IPS-20b (cell line): Measurements from ENCODE around the gene APCDD1L.

Experiments used
- H3K27ac ChIP-seq: one replicate; pipeline ENCODE4 v1.5.1; 2013; ENCODE audit warnings: low read length
- H3K27me3 ChIP-seq: 2 replicates; pipeline ENCODE4 v1.6.1; 2013; ENCODE audit warnings: mild to moderate bottlenecking, low read length, inconsistent platforms; ENCODE audit not compliant: insufficient read depth
- H3K36me3 ChIP-seq: 2 replicates; pipeline ENCODE4 v1.6.1; 2013; ENCODE audit warnings: low read depth, mild to moderate bottlenecking, inconsistent platforms, low read length, moderate library complexity; ENCODE audit not compliant: insufficient read depth
- H3K4me1 ChIP-seq: 2 replicates; pipeline ENCODE4 v1.6.1; 2013; ENCODE audit warnings: mild to moderate bottlenecking, control low read depth, inconsistent platforms, low read length, moderate library complexity; ENCODE audit not compliant: insufficient read depth
- H3K4me3 ChIP-seq: 2 replicates; pipeline ENCODE4 v1.5.1; 2013; ENCODE audit warnings: mild to moderate bottlenecking, low read length, inconsistent platforms
- H3K9ac ChIP-seq: 2 replicates; pipeline ENCODE4 v1.6.1; 2013; ENCODE audit warnings: low read depth, mild to moderate bottlenecking, inconsistent platforms, low read length, moderate library complexity
- H3K9me3 ChIP-seq: 2 replicates; pipeline ENCODE4 v1.6.1; 2013; ENCODE audit warnings: mild to moderate bottlenecking, low read depth, low read length, inconsistent platforms; ENCODE audit not compliant: insufficient read depth

The APCDD1L gene

DNA sequence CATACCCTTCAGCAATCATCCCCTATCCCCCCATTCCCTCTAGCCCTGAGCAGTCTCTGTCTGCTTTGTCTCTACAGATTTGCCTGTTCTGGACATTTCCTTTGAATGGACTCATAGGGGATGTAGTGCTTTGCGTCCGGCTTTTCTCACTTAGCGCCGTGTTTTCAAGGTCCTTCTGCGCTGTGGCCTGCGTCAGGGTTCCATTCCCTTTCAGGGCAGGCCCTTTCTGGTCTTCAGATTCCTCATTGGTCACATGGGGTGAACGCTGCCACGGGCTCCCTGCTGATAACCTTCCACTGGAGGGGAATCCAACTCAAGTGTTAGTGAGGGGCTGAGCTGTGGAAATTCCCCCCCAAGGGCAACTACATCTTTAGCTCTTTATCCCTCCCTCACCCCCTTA, 36.4 kb upstream of the APCDD1L start:
- no peaks in the 10 kb centered on the region for H3K9me3 ChIP-seq
- no peak overlapping the region for H3K27ac ChIP-seq
- H3K27me3 ChIP-seq: peaks cover 10% of the 10 kb centered on the region; the same call in 1 of the 2 replicates
- no peaks in the 10 kb centered on the region for H3K4me1 ChIP-seq
- no peak overlapping the region for H3K4me3 ChIP-seq
- no peaks in the 10 kb centered on the region for H3K36me3 ChIP-seq
- H3K9ac ChIP-seq: no peak overlapping the region

GRCh38 chr20:58550275-58551059, 35.3 kb upstream of the APCDD1L start:
- no peak overlapping the region for H3K4me3 ChIP-seq
- H3K9ac ChIP-seq: no peak overlapping the region
- no peaks in the 10 kb centered on the region for H3K36me3 ChIP-seq
- peaks cover 10% of the 10 kb centered on the region; the same call in 1 of the 2 replicates for H3K27me3 ChIP-seq
- H3K4me1 ChIP-seq: no peaks in the 10 kb centered on the region
- no peaks in the 10 kb centered on the region for H3K9me3 ChIP-seq
- H3K27ac ChIP-seq: no peak overlapping the region

- Histone ChIP-seq H3K9me3 (no peaks in the 10 kb centered on the region), H3K27me3 (peaks cover 10% of the 10 kb centered on the region; the same call in 1 of the 2 replicates), H3K9ac (no peak overlapping the region), H3K36me3 (no peaks in the 10 kb centered on the region), H3K4me1 (no peaks in the 10 kb centered on the region), H3K27ac (no peak overlapping the region), H3K4me3 (no peak overlapping the region)
Measured at GRCh38 chr20:58549231-58550209, 34.3 kb upstream of the APCDD1L start.

- Histone ChIP-seq H3K27ac (no peak overlapping the region), H3K9me3 (no peaks in the 10 kb centered on the region), H3K9ac (no peak overlapping the region), H3K4me1 (no peaks in the 10 kb centered on the region), H3K4me3 (no peak overlapping the region), H3K36me3 (no peaks in the 10 kb centered on the region), H3K27me3 (peaks cover 4% of the 10 kb centered on the region; the same call in 1 of the 2 replicates)
Measured at GRCh38 chr20:58547623-58548475, 32.6 kb upstream of the APCDD1L start.

- H3K27ac ChIP-seq: no peak overlapping the region
- no peaks in the 10 kb centered on the region for H3K9me3 ChIP-seq
- H3K4me3 ChIP-seq: no peak overlapping the region
- H3K27me3 ChIP-seq: no peaks in the 10 kb centered on the region; the same call in 1 of the 2 replicates
- no peaks in the 10 kb centered on the region for H3K36me3 ChIP-seq
- H3K9ac ChIP-seq: no peak overlapping the region
- no peaks in the 10 kb centered on the region for H3K4me1 ChIP-seq
Measured at GRCh38 chr20:58546756-58547622, 31.8 kb upstream of the APCDD1L start.

DNA sequence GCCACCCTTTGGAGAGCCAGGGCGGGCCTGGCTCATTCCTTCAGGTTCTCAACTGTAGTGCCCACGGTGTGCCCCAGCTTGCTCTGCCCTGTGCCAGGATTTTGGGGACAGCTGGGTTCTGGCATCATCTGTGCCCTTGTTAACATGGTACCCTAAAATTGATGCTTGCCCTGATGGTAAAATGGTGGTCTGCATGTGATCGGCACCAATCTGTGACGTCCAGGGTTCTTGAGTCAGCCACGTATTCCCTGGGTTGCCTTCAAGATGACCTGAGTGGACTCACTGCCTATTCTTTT, 31.2 kb upstream of the APCDD1L start:
- no peak overlapping the region for H3K27ac ChIP-seq
- H3K9ac ChIP-seq: no peak overlapping the region
- H3K36me3 ChIP-seq: no peaks in the 10 kb centered on the region
- no peaks in the 10 kb centered on the region for H3K9me3 ChIP-seq
- no peaks in the 10 kb centered on the region for H3K27me3 ChIP-seq
- no peaks in the 10 kb centered on the region for H3K4me1 ChIP-seq
- no peak overlapping the region for H3K4me3 ChIP-seq

- Histone ChIP-seq H3K4me1 (no peaks in the 10 kb centered on the region), H3K4me3 (no peak overlapping the region), H3K27ac (no peak overlapping the region), H3K9ac (no peak overlapping the region), H3K9me3 (no peaks in the 10 kb centered on the region), H3K27me3 (no peaks in the 10 kb centered on the region), H3K36me3 (no peaks in the 10 kb centered on the region)
Measured at GRCh38 chr20:58545565-58546415, 30.6 kb upstream of the APCDD1L start.

- Histone ChIP-seq H3K27ac (no peak overlapping the region), H3K9me3 (no peaks in the 10 kb centered on the region), H3K4me1 (no peaks in the 10 kb centered on the region), H3K36me3 (no peaks in the 10 kb centered on the region), H3K4me3 (no peak overlapping the region), H3K27me3 (no peaks in the 10 kb centered on the region), H3K9ac (no peak overlapping the region)
Measured at GRCh38 chr20:58544891-58545290, 29.7 kb upstream of the APCDD1L start.

GRCh38 chr20:58544286-58544685, 29.1 kb upstream of the APCDD1L start:
- Histone ChIP-seq H3K27ac (no peak overlapping the region), H3K4me1 (no peaks in the 10 kb centered on the region), H3K9me3 (no peaks in the 10 kb centered on the region), H3K27me3 (no peaks in the 10 kb centered on the region), H3K4me3 (no peak overlapping the region), H3K36me3 (no peaks in the 10 kb centered on the region), H3K9ac (no peak overlapping the region)

GRCh38 chr20:58543274-58543673, 28.1 kb upstream of the APCDD1L start:
- no peaks in the 10 kb centered on the region for H3K4me1 ChIP-seq
- H3K4me3 ChIP-seq: no peak overlapping the region
- H3K9me3 ChIP-seq: peaks cover 2% of the 10 kb centered on the region; the same call in 1 of the 2 replicates
- no peaks in the 10 kb centered on the region for H3K27me3 ChIP-seq
- no peaks in the 10 kb centered on the region for H3K36me3 ChIP-seq
- no peak overlapping the region for H3K27ac ChIP-seq
- H3K9ac ChIP-seq: no peak overlapping the region
